Mucosa of descending colon (tissue), 3 donors: ENCODE data around the gene CDK17. TPM values are rescaled to one million over a fixed set of nuclear protein-coding genes. Genes with fewer than 3 reads are reported as not detected.

Experiments used
- ATAC-seq: fragments of 200-7000 bp; cut with Tn5 transposase; one replicate; pipeline ENCODE4 v1.9.1; 2020; ENCODE audit warnings: mild to moderate bottlenecking, moderate library complexity
- DNase-seq, 3 donors: peaks; one replicate each; pipeline ENCODE4 v3.0.0-alpha.2; 2020
- H3K36me3 ChIP-seq: fragments of 200-600 bp; one replicate; pipeline ENCODE4 v1.8.0; 2021; ENCODE audit warnings: low read depth, mild to moderate bottlenecking
- H3K4me1 ChIP-seq: fragments of 200-600 bp; one replicate; pipeline ENCODE4 v1.8.0; 2021; ENCODE audit warnings: low read depth, mild to moderate bottlenecking
- H3K4me3 ChIP-seq: fragments of 200-600 bp; one replicate; pipeline ENCODE4 v1.8.0; 2021; ENCODE audit warnings: mild to moderate bottlenecking
- H3K9me3 ChIP-seq: fragments of 200-600 bp; one replicate; pipeline ENCODE4 v1.8.0; 2021; ENCODE audit warnings: mild to moderate bottlenecking
- intact Hi-C, 2 donors: fragments of 100-400 bp; cut with DNase I in 1 of 2; cut with micrococcal nuclease in 1 of 2; formaldehyde crosslinking; loops; one replicate each; pipeline versions ENCODE4 v1.11.0 to v1.11.1; 2022; cut with DNase I, micrococcal nuclease
- total RNA-seq, 3 donors: library from RNA; stranded (reverse); fragmentation: NEBNext Ultra II Directional in 2 of 3; extraction: Animal tissue kit (Norgen Biotek cat#: 25700) in 2 of 3; gene quantifications; one replicate each; pipeline versions ENCODE4 v1.2.1 to v1.2.4, GENCODE V29; 2021 to 2023
- TF ChIP-seq, protein P1 (sequence below): fragments of 200-600 bp; IDR thresholded peaks from one replicate; pipeline ENCODE4 v1.8.0; 2022; ENCODE audit warnings: antibody characterized with exemption, mild to moderate bottlenecking
- donor health status: DM: no; HTN: no; CAD: no; lungs with moderate emphysema.
- donor health status: DM: no; HTN: no; CAD: no.
- donor health status: DM: no; HTN: yes; CAD: no.

CDK17 gene
- total RNA-seq, 3 donors from 2014 or later = 19.5 to 43.5 (median 24.0) TPM

GRCh38 chr12:96249196-96250118, 150.8 kb downstream of the CDK17 start:
- H3K4me1 ChIP-seq = no peaks in the 10 kb centered on the region
- ATAC-seq = peak; percentile 26
- H3K9me3 ChIP-seq = no peaks in the 10 kb centered on the region
- intact Hi-C loops = no loop called here
- TF ChIP-seq, protein P1, sequence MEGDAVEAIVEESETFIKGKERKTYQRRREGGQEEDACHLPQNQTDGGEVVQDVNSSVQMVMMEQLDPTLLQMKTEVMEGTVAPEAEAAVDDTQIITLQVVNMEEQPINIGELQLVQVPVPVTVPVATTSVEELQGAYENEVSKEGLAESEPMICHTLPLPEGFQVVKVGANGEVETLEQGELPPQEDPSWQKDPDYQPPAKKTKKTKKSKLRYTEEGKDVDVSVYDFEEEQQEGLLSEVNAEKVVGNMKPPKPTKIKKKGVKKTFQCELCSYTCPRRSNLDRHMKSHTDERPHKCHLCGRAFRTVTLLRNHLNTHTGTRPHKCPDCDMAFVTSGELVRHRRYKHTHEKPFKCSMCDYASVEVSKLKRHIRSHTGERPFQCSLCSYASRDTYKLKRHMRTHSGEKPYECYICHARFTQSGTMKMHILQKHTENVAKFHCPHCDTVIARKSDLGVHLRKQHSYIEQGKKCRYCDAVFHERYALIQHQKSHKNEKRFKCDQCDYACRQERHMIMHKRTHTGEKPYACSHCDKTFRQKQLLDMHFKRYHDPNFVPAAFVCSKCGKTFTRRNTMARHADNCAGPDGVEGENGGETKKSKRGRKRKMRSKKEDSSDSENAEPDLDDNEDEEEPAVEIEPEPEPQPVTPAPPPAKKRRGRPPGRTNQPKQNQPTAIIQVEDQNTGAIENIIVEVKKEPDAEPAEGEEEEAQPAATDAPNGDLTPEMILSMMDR = no peak
- H3K4me3 ChIP-seq = no peak overlapping the region
- H3K36me3 ChIP-seq = no peaks in the 10 kb centered on the region
- no peak for DNase-seq

DNA sequence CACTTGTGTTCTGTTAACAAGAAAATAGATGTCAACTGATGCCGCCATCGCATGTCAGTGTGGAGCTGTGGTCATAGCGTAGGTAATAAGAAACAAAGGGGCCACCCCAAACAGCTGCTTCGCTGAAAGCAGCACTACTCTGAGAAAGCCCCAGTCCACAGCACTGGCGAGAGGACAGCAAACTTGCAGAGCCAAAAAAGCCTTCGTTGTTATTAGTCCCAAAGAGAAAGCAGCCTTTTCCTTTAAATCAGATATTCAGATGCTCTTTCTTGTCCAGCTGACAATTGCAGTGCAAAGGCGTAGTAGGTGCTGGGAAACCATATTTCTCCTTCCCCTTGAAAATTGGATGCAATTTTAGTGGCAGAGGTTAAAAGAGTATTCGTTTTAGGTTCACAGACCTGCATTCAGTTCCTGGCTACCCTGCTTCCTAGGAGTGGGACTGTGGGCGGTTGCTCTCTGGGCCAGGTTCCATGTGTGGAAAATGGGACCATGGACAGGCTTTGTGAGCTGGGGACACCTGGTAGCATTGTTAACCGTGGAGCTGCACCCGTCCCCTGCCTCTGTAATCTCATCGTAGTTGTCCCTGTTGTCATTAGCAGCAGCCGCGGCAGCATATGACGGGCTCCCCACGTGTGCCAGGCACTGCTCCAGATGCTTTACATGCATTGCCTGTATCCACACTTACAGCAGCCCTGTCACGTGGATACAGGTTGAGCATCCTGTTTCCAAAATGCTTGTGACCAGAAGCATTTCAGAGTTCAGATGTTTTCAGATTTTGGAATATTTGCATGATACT, 151.9 kb downstream of the CDK17 start:
- intact Hi-C loops = no loop called here
- DNase-seq (no peak), ATAC-seq (no peak)
- no peaks in the 10 kb centered on the region for H3K9me3 ChIP-seq
- no peaks in the 10 kb centered on the region for H3K36me3 ChIP-seq
- H3K4me1 ChIP-seq = no peaks in the 10 kb centered on the region
- TF ChIP-seq, protein P1 = no peak
- H3K4me3 ChIP-seq = no peak overlapping the region

DNA sequence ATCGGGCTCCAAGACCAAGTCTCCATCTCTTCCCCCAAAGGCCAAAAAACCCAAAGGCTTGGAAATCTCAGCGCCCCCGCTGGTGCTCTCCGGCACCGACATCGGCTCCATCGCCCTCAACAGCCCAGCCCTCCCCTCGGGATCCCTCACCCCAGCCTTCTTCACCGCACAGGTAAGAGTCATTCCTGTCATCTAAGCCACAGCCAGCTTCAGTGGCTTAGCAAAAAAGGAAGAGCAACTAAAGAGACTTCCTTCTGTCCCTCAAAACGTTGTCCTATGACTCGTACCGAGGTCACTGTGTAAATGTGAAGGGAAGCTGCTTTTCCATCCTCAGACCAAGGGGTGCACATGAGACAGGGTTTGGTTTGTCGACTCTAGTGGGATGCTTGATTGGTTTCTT, 152.7 kb downstream of the CDK17 start:
- no peak for DNase-seq

GRCh38 chr12:96246926-96247505, 153.2 kb downstream of the CDK17 start:
- Histone ChIP-seq H3K36me3 (no peaks in the 10 kb centered on the region), H3K9me3 (no peaks in the 10 kb centered on the region), H3K4me3 (no peak overlapping the region), H3K4me1 (peaks cover 2% of the 10 kb centered on the region)
- TF ChIP-seq, protein P1 = no peak
- DNase-seq = no peak
- no peak for ATAC-seq
- intact Hi-C loops = no loop called here

More for the DNA sequence above, 152.7 kb downstream of the CDK17 start:
- no peak for ATAC-seq
- Histone ChIP-seq H3K36me3 (no peaks in the 10 kb centered on the region), H3K9me3 (no peaks in the 10 kb centered on the region), H3K4me1 (no peaks in the 10 kb centered on the region), H3K4me3 (no peak overlapping the region)
- intact Hi-C loops = no loop called here
- TF ChIP-seq, protein P1 = no peak

- TF ChIP-seq, protein P1 = no peak
- H3K4me3 ChIP-seq = no peak overlapping the region
- no peak for DNase-seq
- H3K36me3 ChIP-seq = no peaks in the 10 kb centered on the region
- ATAC-seq = no peak
- intact Hi-C loops = no loop called here
- no peaks in the 10 kb centered on the region for H3K9me3 ChIP-seq
- peaks cover 2% of the 10 kb centered on the region for H3K4me1 ChIP-seq
These were observed 155.4 kb downstream of the CDK17 start for GRCh38 chr12:96244826-96245225.
